Adrenal gland (tissue), 12 donors: ENCODE measurements around the gene ROCK2. TPM values are rescaled to one million over a fixed set of nuclear protein-coding genes. Genes with fewer than 3 reads are reported as not detected.

Source experiments
- DNase-seq, 7 donors: peaks; one replicate each; pipeline ENCODE4 v3.0.0-alpha.2; 2019 to 2020
- H3K27ac ChIP-seq, 5 donors: fragments of 200-600 bp; sonication (generic) in 4 of 5; 1 replicate in 3 of 5; 2 replicates in 2 of 5; pipeline versions ENCODE4 v1.5.1 to v1.8.0; 2016 to 2020; ENCODE audit warnings: mild to moderate bottlenecking in 1 of 5
- H3K27me3 ChIP-seq: fragments of 200-600 bp; 2 replicates; pipeline ENCODE4 v1.8.0; 2021
- H3K36me3 ChIP-seq, 2 donors: fragments of 200-600 bp; replicated peaks in 1 of 2; 1 replicate in 1 of 2; 2 replicates in 1 of 2; pipeline versions ENCODE4 v1.5.1 to v1.8.0; 2018 to 2022
- H3K4me1 ChIP-seq, 2 donors: fragments of 200-600 bp; replicated peaks in 1 of 2; 1 replicate in 1 of 2; 2 replicates in 1 of 2; pipeline versions ENCODE4 v1.5.1 to v1.8.0; 2018 to 2021
- H3K4me3 ChIP-seq, 4 donors: fragments of 200-600 bp; sonication (generic) in 3 of 4; one replicate each; pipeline ENCODE4 v1.5.1; 2016 to 2018
- H3K9me3 ChIP-seq, 3 donors: fragments of 200-600 bp; sonication (generic) in 1 of 3; replicated peaks in 1 of 3; 1 replicate in 2 of 3; 2 replicates in 1 of 3; pipeline versions ENCODE4 v1.5.1 to v1.8.0; 2016 to 2021
- CTCF ChIP-seq, 6 experiments: fragments of 450-650 bp in 4 of 6; fragments of 200-600 bp in 2 of 6; sonication (generic) in 1 of 6; IDR thresholded peaks; 1 replicate in 5 of 6; 2 replicates in 1 of 6; pipeline versions ENCODE4 v1.5.1 to v1.8.0; 2016 to 2021; ENCODE audit warnings: antibody characterized with exemption in 6 of 6, mild to moderate bottlenecking in 2 of 6, moderate library complexity in 1 of 6
- POLR2A ChIP-seq, 2 donors: fragments of 450-650 bp; IDR thresholded peaks; one replicate each; pipeline ENCODE4 v1.6.1; 2017; ENCODE audit warnings: antibody characterized with exemption in 2 of 2, mild to moderate bottlenecking in 2 of 2, moderate library complexity in 1 of 2
- WGBS, 4 donors: extraction: QIAGEN DNeasy Blood & Tissue Kit in 2 of 4; methylation state at CpG; one replicate each; pipeline versions ENCODE4 v1.1.5 to v1.1.7; 2013 to 2017; 5-methylcytosine and 5-hydroxymethylcytosine counted together
- intact Hi-C, 2 donors: fragments of 100-400 bp; cut with DNase I; formaldehyde crosslinking; loops; one replicate each; pipeline versions ENCODE4 v1.14.1 to v1.15.0; 2022 to 2023
- polyA plus RNA-seq, 3 donors: library from polyadenylated mRNA; stranded (reverse); fragments of 200-250 nt in 2 of 3; fragments of 350-450 nt in 1 of 3; fragmentation: Illumina TruSeq in 1 of 3; extraction: RNeasy Lipid Tissue Mini Kit (QIAGEN cat#74804) in 1 of 3; gene quantifications; one replicate each; pipeline ENCODE4 v1.2.3, GENCODE V29; 2013 to 2014
- total RNA-seq, 9 donors: library from RNA; depleted of rRNA in 4 of 9; stranded (reverse); fragments of >200 nt in 4 of 9; fragments of 120-200 nt in 1 of 9; fragmentation: NEBNext Ultra II Directional in 1 of 9; extraction: Animal tissue kit (Norgen Biotek cat#: 25700) in 1 of 9; gene quantifications; one replicate each; pipeline versions ENCODE4 v1.1.0 to v1.2.4, GENCODE V29; 2013 to 2023
- donor health status: healthy with polysubstance abuse.
- donor health status: Bipolar disorder and iron deficiency.
- donor health status: DM: yes; HTN: yes; CAD: no.
- donor health status: DM: no; HTN: no; CAD: no.
- donor health status: DM: no; HTN: no; CAD: no.
- donor health status: DM: yes; HTN: yes; CAD: no.

ROCK2 gene
- total and polyA plus RNA-seq, 12 donors = 5.0 to 46.6 (median 26.2) TPM

DNA sequence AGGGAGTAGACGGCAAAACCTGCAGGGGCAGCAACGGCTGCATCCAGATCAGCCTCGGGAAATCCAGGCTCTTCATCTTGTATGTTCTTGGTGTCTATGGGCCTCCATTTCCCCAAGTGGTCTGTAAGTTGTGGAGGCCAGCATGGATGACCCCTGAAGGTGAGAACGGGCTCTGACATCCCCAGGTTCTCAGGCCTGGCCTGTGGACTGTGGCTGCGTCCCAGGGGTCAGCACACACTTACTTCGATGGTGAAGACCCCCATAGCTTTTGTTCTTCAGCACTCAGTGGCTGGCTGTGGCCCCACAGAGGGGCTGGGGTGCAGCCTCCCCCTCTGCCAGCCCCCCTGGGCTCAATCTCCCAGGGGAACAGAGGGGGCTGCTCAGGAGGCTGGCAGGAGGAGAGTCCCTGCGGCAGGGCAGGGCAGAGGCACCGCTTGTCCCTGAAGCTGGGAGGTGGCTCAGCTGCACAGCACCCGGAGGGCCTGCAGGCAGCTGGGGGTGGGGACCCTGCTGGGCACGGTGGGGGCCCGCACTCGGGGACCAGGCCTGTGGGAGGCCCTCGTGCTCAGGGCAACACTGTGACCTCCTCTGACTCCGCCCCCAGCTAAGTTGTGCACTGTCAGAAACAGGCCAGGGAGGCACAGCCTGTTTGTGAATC, 185.4 kb downstream of the ROCK2 start:
- peaks cover 10 to 17% of the 10 kb centered on the region in 2 donors for H3K4me1 ChIP-seq
- no peak overlapping the region for H3K4me3 ChIP-seq
- H3K27ac ChIP-seq = no peak overlapping the region
- WGBS, 4 donors = 85 to 95% (median 86%) methylated on average over 6 to 14 of the region's 14 CpGs
- no peaks in the 10 kb centered on the region for H3K9me3 ChIP-seq
- no peak for TF ChIP-seq CTCF (IDR thresholded peaks at IDR 0.05)
- TF ChIP-seq POLR2A (IDR thresholded peaks at IDR 0.05) = no peak
- intact Hi-C loops = no loop called here
- H3K27me3 ChIP-seq = no peaks in the 10 kb centered on the region
- no peaks in the 10 kb centered on the region for H3K36me3 ChIP-seq
- peak in 1 of 7 donors; percentile 31 for DNase-seq

- no peak overlapping the region for H3K4me3 ChIP-seq
- intact Hi-C loops = no loop called here
- WGBS, 4 donors = 90 to 97% (median 95%) methylated on average over 3 to 4 of the region's 4 CpGs
- DNase-seq = peak in 2 of 7 donors; percentile 14 to 46
- no peaks in the 10 kb centered on the region for H3K36me3 ChIP-seq
- H3K4me1 ChIP-seq = peaks cover 10 to 18% of the 10 kb centered on the region in 2 donors
- no peaks in the 10 kb centered on the region for H3K9me3 ChIP-seq
- H3K27me3 ChIP-seq = no peaks in the 10 kb centered on the region
- no peak overlapping the region for H3K27ac ChIP-seq
- TF ChIP-seq POLR2A (IDR thresholded peaks at IDR 0.05) (no peak), CTCF (IDR thresholded peaks at IDR 0.05) (no peak)
Measured at GRCh38 chr2:11157731-11158130, 186.7 kb downstream of the ROCK2 start.

- TF ChIP-seq POLR2A (IDR thresholded peaks at IDR 0.05) = no peak
- TF ChIP-seq CTCF (IDR thresholded peaks at IDR 0.05) = no peak
- Histone ChIP-seq H3K4me3 (no peak overlapping the region), H3K4me1 (peaks cover 10 to 18% of the 10 kb centered on the region in 2 donors), H3K27me3 (no peaks in the 10 kb centered on the region), H3K36me3 (no peaks in the 10 kb centered on the region), H3K9me3 (no peaks in the 10 kb centered on the region), H3K27ac (no peak overlapping the region)
- intact Hi-C loops = no loop called here
- 83 to 95% (median 89%) methylated on average over 1 to 6 of the region's 6 CpGs for WGBS, 4 donors
- peak in 2 of 7 donors; percentile 13 to 39 for DNase-seq
Measured at GRCh38 chr2:11157296-11157695, 187.1 kb downstream of the ROCK2 start.

DNA sequence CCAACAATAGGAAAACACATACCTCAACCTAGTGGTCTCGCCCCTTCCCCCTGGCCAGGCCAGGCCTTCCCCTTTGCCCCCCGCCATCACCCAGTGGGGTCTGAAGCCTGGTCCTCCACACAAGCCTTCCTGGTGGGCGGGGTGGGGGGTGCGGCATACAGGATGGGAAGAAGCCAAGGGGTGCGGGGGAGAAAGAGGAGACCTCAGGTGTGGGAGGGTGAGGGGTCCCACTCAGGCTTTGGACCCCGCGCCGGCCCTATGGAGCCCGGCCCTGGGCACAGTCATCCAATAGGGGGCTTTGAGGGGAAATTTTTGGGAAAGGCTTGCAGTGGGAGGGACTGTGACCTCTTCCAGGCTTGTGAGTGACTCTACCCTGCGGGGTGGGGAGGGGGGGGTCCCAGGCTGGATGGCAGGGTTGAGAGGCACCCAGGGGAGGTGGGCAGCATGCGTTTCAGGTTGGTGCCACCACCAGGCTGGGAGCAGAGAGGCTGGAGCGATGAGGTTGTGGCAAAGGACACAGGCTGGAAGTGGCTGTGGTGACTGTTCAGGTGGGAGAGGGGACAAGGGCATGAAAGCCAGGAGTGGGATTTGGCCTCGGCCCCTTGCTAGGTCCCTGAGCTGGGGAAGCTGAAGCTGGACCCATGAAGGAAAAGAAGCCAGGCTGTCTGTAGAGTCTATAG, 187.9 kb downstream of the ROCK2 start:
- DNase-seq = peak in 1 of 7 donors; percentile 49
- peaks cover 10 to 18% of the 10 kb centered on the region in 2 donors for H3K4me1 ChIP-seq
- peak overlapping the region in 1 of 4 donors; percentile 66 for H3K4me3 ChIP-seq
- intact Hi-C loops = no loop called here
- no peaks in the 10 kb centered on the region for H3K27me3 ChIP-seq
- H3K27ac ChIP-seq = no peak overlapping the region
- no peaks in the 10 kb centered on the region for H3K9me3 ChIP-seq
- TF ChIP-seq CTCF (IDR thresholded peaks at IDR 0.05) (no peak), POLR2A (IDR thresholded peaks at IDR 0.05) (no peak)
- no peaks in the 10 kb centered on the region for H3K36me3 ChIP-seq
- WGBS, 4 donors = 91 to 94% (median 94%) methylated on average over 11 to 13 of the region's 13 CpGs
